K562 (cell line): ENCODE results near the gene ANO6. TPM values are rescaled to one million over a fixed set of nuclear protein-coding genes. Genes with fewer than 3 reads are reported as not detected.

Experiments used
- ATAC-seq: fragments of 200-7000 bp; cut with Tn5 transposase; 3 replicates; pipeline ENCODE4 v1.9.1; 2020; ENCODE audit warnings: moderate library complexity
- BruUV-seq: library from RNA; stranded (reverse); fragments of 400-500 nt; replicated peaks from 2 replicates; lab custom pipeline; 2021; lab: Mats Ljungman, UMichigan
- CTCF ChIA-PET: fragments of 300-600 bp; formaldehyde crosslinking; extraction: SDS; loops from one replicate; lab custom pipeline; 2021; ENCODE audit warnings: low intra/inter-chr PET ratio; lab: Yijun Ruan, JAX
- POLR2A ChIA-PET: fragments of 300-600, 350-650 bp; sonication (Branson Sonifier 250); formaldehyde crosslinking; extraction: SDS; loops from one replicate; lab custom pipeline; 2021; ENCODE audit warnings: antibody characterized with exemption, inconsistent platforms; lab: Yijun Ruan, JAX
- DNase-seq, 4 experiments: peaks; one replicate each; pipeline versions ENCODE4 v3.0.0 to v3.0.0-alpha.2; 2011 to 2018; ENCODE audit warnings: low spot score in 3 of 4, mixed read lengths in 3 of 4; ENCODE audit errors: extremely low read depth in 1 of 4
- FAIRE-seq: peaks from 2 replicates; lab custom pipeline; 2011; peaks lifted over from hg19 to GRCh38; lab: Jason Lieb, UNC
- H2AFZ ChIP-seq: 2 replicates; pipeline ENCODE4 v1.6.0; 2011; ENCODE audit warnings: low read depth, low read length, control low read depth, inconsistent platforms
- H3K27ac ChIP-seq: fragments of 200-600 bp; 3 replicates; pipeline ENCODE4 v1.8.0; 2011; ENCODE audit warnings: low read depth, mild to moderate bottlenecking, control low read depth, inconsistent platforms, low read length, moderate library complexity, mixed read lengths; ENCODE audit errors: extremely low read depth
- H3K27me3 ChIP-seq, 2 experiments: fragments of 300-600 bp in 1 of 2; 2 replicates in 1 of 2; 3 replicates in 1 of 2; pipeline versions ENCODE4 v1.6.0 to v1.8.0; 2011; ENCODE audit warnings: inconsistent platforms in 2 of 2, low read length in 2 of 2, mild to moderate bottlenecking in 1 of 2, mixed read lengths in 1 of 2, moderate library complexity in 1 of 2; ENCODE audit not compliant: control insufficient read depth in 2 of 2, insufficient read depth in 2 of 2
- H3K36me3 ChIP-seq: fragments of 300-600 bp; 3 replicates; pipeline ENCODE4 v1.8.0; 2011; ENCODE audit warnings: mild to moderate bottlenecking, low read length, inconsistent platforms; ENCODE audit not compliant: control insufficient read depth, insufficient read depth
- H3K4me1 ChIP-seq, 2 experiments: fragments of 200-600 bp in 1 of 2; replicated peaks in 1 of 2; 2 replicates in 1 of 2; 3 replicates in 1 of 2; pipeline versions ENCODE4 v1.5.1 to v1.8.0; 2011; ENCODE audit warnings: inconsistent platforms in 2 of 2, low read length in 2 of 2, mild to moderate bottlenecking in 1 of 2, mixed read lengths in 1 of 2, moderate library complexity in 1 of 2; ENCODE audit not compliant: control insufficient read depth in 2 of 2, insufficient read depth in 2 of 2
- H3K4me2 ChIP-seq: 2 replicates; pipeline ENCODE4 v1.6.1; 2011; ENCODE audit warnings: low read length, control low read depth, inconsistent platforms, mixed read lengths; ENCODE audit not compliant: insufficient read depth
- H3K4me3 ChIP-seq: fragments of 200-600 bp; sonication (generic), shearing (Covaris generic); 2 replicates; pipeline ENCODE4 v1.5.1; 2016; ENCODE audit warnings: control low read depth, inconsistent platforms
- H3K79me2 ChIP-seq: fragments of 200-600 bp; 3 replicates; pipeline ENCODE4 v1.8.0; 2011; ENCODE audit warnings: low read length, inconsistent platforms; ENCODE audit not compliant: control insufficient read depth, insufficient read depth
- H3K9ac ChIP-seq, 2 experiments: 2 replicates each; pipeline versions ENCODE4 v1.6.0 to v1.6.1; 2011; ENCODE audit warnings: low read depth in 2 of 2, low read length in 2 of 2, control low read depth in 1 of 2, inconsistent platforms in 1 of 2, mild to moderate bottlenecking in 1 of 2, mixed read lengths in 1 of 2; ENCODE audit not compliant: insufficient read depth in 1 of 2
- H3K9me1 ChIP-seq: one replicate; pipeline ENCODE4 v1.6.0; 2011; ENCODE audit warnings: inconsistent platforms, mild to moderate bottlenecking, low read length, moderate library complexity; ENCODE audit not compliant: control insufficient read depth, insufficient read depth
- H3K9me3 ChIP-seq: replicated peaks from 2 replicates; pipeline ENCODE4 v1.5.1; 2011; ENCODE audit warnings: low read depth, low read length, inconsistent platforms; ENCODE audit not compliant: control insufficient read depth, insufficient read depth
- H4K20me1 ChIP-seq: replicated peaks from 2 replicates; pipeline ENCODE4 v1.6.1; 2011; ENCODE audit warnings: low read length, inconsistent platforms, mixed read lengths; ENCODE audit not compliant: control insufficient read depth, insufficient read depth
- CEBPG ChIP-seq, 3 experiments: fragments of 200-800 bp in 1 of 3; sonication (Bioruptor generic) in 1 of 3; sonication (generic) in 1 of 3; formaldehyde crosslinking in 1 of 3; IDR thresholded peaks in 2 of 3; conservative IDR thresholded peaks in 1 of 3; 2 replicates each; pipeline versions ENCODE4 v1.6.1 to v1.8.0; 2016 to 2022; ENCODE audit warnings: missing compliant biosample characterization in 2 of 3, missing genetic modification characterization in 2 of 3, mild to moderate bottlenecking in 1 of 3, missing genetic modification reagents in 1 of 3
- HDAC8 ChIP-seq: fragments of 450-650 bp; IDR thresholded peaks from 2 replicates; pipeline ENCODE4 v1.6.1; 2016; ENCODE audit warnings: mild to moderate bottlenecking, missing genetic modification characterization, moderate library complexity, missing compliant biosample characterization
- KDM1A ChIP-seq, 2 experiments: fragments of 450-650 bp; IDR thresholded peaks; 2 replicates each; pipeline ENCODE4 v1.6.1; 2016; ENCODE audit warnings: mild to moderate bottlenecking in 2 of 2
- KLF1 ChIP-seq: fragments of 450-650 bp; IDR thresholded peaks from 2 replicates; pipeline ENCODE4 v1.6.1; 2016; ENCODE audit warnings: missing genetic modification characterization, missing compliant biosample characterization
- MEF2D ChIP-seq: conservative IDR thresholded peaks from 2 replicates; pipeline ENCODE4 v1.6.1; 2016; ENCODE audit warnings: low read depth, missing genetic modification characterization, missing compliant biosample characterization
- MTA2 ChIP-seq: fragments of 450-650 bp; IDR thresholded peaks from 2 replicates; pipeline ENCODE4 v1.6.1; 2016; ENCODE audit warnings: low read depth
- POLR2B ChIP-seq: fragments of 450-650 bp; IDR thresholded peaks from 2 replicates; pipeline ENCODE4 v1.6.1; 2018; ENCODE audit warnings: low read depth; ENCODE audit not compliant: partially characterized antibody
- RBM39 ChIP-seq: fragments of 200-400 bp; formaldehyde crosslinking; optimal IDR thresholded peaks from 2 replicates; pipeline ENCODE3; 2018; ENCODE audit warnings: low read depth, low read length
- SPI1 ChIP-seq: IDR thresholded peaks from 2 replicates; pipeline ENCODE4 v1.6.1; 2011; ENCODE audit warnings: low read depth, low read length, control low read depth, borderline replicate concordance
- ZNF217 ChIP-seq: sonication (generic); formaldehyde crosslinking; IDR thresholded peaks from 2 replicates; pipeline ENCODE4 v1.8.0; 2022; ENCODE audit warnings: mild to moderate bottlenecking, missing genetic modification reagents
- WGBS: fragments of 100-300 bp; shearing (Covaris generic); methylation state at CpG from one replicate; pipeline ENCODE4 v1.1.6; 2016; ENCODE audit warnings: low coverage, mixed read lengths; ENCODE audit not compliant: insufficient coverage; ENCODE audit errors: missing lambda C conversion rate; 5-methylcytosine and 5-hydroxymethylcytosine counted together
- in situ Hi-C: fragments of 300-500 bp; cut with MboI; formaldehyde crosslinking; loops from 4 replicates; pipeline ENCODE4 v1.15.0; 2018; ENCODE audit warnings: inconsistent platforms, mixed read lengths
- intact Hi-C: fragments of 100-400 bp; cut with micrococcal nuclease; formaldehyde crosslinking; loops from 2 replicates; pipeline ENCODE4 v1.14.2; 2022
- polyA plus RNA-seq, 8 experiments: library from polyadenylated mRNA; depleted of rRNA in 4 of 8; stranded (reverse) in 5 of 8; unstranded in 3 of 8; fragments of >200 nt; fragmentation: Nextera tagmentation in 2 of 8; fragmentation: Illumina TruSeq in 1 of 8; extraction: Ambion mirVana in 2 of 8; extraction: Trizol in 1 of 8; gene quantifications; 2 replicates each; pipeline versions ENCODE4 v1.2.1 to v1.2.3, GENCODE V29; 2011 to 2014; ENCODE audit warnings: inconsistent platforms in 1 of 8, missing spikeins in 1 of 8
- total RNA-seq, 7 experiments: library from RNA; depleted of rRNA in 6 of 7; stranded (reverse); fragments of >200 nt in 6 of 7; fragmentation: Illumina TruSeq in 2 of 7; extraction: Trizol in 2 of 7; gene quantifications; 2 replicates each; pipeline versions ENCODE4 v1.2.1 to v1.2.3, GENCODE V29; 2011 to 2021; ENCODE audit warnings: low replicate concordance in 1 of 7
- TF ChIP-seq, protein P1 (sequence below), 2 experiments: IDR thresholded peaks in 1 of 2; conservative IDR thresholded peaks in 1 of 2; 2 replicates each; pipeline ENCODE4 v1.6.1; 2016; ENCODE audit warnings: low read depth in 2 of 2, mild to moderate bottlenecking in 1 of 2, missing compliant biosample characterization in 1 of 2, missing genetic modification characterization in 1 of 2, moderate library complexity in 1 of 2
- TF ChIP-seq, protein P2 (sequence below): sonication (generic); formaldehyde crosslinking; IDR thresholded peaks from 2 replicates; pipeline ENCODE4 v1.8.1; 2023; ENCODE audit warnings: mild to moderate bottlenecking, missing genetic modification reagents
- TF ChIP-seq, protein P3 (sequence below): fragments of 250-450 bp; sonication (Bioruptor Pico); IDR thresholded peaks from 2 replicates; pipeline ENCODE4 v1.8.0; 2022; ENCODE audit warnings: moderate library complexity, mild to moderate bottlenecking, inconsistent platforms

Gene ANO6
- total and polyA plus RNA-seq, 9 of the 15 experiments (the other 6 are each of a cell fraction or from before 2014, with no cell fraction given) = 3.5 to 24.7 (median 20.3) TPM

DNA sequence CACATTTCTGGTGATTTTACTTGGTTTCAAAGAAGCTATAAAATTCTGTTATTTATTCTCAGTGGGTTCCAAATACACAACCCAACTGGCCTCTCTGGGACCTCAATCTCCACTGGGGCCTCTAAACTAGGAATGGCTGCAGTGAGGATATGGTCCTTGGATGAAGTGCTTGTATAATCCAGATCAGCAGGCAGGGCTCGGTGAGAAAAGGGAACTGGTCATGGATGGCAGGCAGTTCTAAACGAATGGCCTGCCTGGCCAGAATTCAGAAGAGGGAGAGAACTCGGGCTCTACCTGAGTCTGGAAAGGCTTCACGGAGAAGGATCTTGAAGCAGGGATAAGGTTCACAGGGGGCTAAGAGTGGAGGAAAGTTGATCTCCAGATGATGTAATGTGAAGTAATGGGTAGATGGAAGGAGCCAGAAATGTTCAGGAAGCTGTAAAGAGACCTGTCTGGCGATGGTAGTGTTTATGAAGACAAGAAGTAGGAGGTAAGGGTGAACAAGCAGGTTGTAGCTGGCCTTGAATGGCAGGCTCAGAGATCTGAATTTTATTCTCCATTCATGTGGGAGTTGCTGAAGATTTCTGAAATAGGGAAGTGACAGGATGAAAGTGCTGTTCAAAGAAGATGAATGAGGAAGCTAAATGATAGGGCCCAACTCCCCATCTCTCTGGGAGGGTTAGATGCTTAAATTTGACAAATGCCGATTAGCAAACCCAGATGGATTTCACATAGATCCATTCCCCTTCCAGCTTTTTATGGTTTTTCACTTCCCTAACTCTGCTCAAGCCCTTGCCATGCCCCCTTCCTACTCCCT, 31.5 kb upstream of the ANO6 start:
- in situ Hi-C loops = no loop called here
- BruUV-seq = no TSS peak
- H3K9me3 ChIP-seq = no peaks in the 10 kb centered on the region
- TF ChIP-seq ZNF217 (CRISPR knock-in tag) (no peak), MEF2D (tag) (no peak), RBM39 (no peak), POLR2B (no peak), CEBPG (CRISPR knock-in tag; IDR thresholded peaks at IDR 0.05) (peak; percentile 39; the same call in 1 of the 2 replicates), CEBPG (tag; conservative IDR thresholded peaks at IDR 0.05 in 1 of 2, IDR thresholded peaks at IDR 0.05 in 1 of 2) (peak in 1 of 2 experiments; percentile 84; a peak in 2 of 4 replicates), KLF1 (no peak), HDAC8 (no peak), KDM1A (IDR thresholded peaks at IDR 0.05) (no peak), SPI1 (peak; percentile 87; the same call in 1 of the 2 replicates), MTA2 (no peak)
- TF ChIP-seq, protein P1, sequence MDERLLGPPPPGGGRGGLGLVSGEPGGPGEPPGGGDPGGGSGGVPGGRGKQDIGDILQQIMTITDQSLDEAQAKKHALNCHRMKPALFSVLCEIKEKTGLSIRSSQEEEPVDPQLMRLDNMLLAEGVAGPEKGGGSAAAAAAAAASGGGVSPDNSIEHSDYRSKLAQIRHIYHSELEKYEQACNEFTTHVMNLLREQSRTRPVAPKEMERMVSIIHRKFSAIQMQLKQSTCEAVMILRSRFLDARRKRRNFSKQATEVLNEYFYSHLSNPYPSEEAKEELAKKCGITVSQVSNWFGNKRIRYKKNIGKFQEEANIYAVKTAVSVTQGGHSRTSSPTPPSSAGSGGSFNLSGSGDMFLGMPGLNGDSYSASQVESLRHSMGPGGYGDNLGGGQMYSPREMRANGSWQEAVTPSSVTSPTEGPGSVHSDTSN (CRISPR knock-in tag; IDR thresholded peaks at IDR 0.05; ENCODE audit: low read depth) = no peak
- TF ChIP-seq, protein P1 (tag; conservative IDR thresholded peaks at IDR 0.05; ENCODE audit: low read depth) = peak; percentile 53; the same call in 1 of the 2 replicates
- TF ChIP-seq, protein P2, sequence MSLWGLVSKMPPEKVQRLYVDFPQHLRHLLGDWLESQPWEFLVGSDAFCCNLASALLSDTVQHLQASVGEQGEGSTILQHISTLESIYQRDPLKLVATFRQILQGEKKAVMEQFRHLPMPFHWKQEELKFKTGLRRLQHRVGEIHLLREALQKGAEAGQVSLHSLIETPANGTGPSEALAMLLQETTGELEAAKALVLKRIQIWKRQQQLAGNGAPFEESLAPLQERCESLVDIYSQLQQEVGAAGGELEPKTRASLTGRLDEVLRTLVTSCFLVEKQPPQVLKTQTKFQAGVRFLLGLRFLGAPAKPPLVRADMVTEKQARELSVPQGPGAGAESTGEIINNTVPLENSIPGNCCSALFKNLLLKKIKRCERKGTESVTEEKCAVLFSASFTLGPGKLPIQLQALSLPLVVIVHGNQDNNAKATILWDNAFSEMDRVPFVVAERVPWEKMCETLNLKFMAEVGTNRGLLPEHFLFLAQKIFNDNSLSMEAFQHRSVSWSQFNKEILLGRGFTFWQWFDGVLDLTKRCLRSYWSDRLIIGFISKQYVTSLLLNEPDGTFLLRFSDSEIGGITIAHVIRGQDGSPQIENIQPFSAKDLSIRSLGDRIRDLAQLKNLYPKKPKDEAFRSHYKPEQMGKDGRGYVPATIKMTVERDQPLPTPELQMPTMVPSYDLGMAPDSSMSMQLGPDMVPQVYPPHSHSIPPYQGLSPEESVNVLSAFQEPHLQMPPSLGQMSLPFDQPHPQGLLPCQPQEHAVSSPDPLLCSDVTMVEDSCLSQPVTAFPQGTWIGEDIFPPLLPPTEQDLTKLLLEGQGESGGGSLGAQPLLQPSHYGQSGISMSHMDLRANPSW (CRISPR knock-in tag) = no peak
- TF ChIP-seq, protein P3, sequence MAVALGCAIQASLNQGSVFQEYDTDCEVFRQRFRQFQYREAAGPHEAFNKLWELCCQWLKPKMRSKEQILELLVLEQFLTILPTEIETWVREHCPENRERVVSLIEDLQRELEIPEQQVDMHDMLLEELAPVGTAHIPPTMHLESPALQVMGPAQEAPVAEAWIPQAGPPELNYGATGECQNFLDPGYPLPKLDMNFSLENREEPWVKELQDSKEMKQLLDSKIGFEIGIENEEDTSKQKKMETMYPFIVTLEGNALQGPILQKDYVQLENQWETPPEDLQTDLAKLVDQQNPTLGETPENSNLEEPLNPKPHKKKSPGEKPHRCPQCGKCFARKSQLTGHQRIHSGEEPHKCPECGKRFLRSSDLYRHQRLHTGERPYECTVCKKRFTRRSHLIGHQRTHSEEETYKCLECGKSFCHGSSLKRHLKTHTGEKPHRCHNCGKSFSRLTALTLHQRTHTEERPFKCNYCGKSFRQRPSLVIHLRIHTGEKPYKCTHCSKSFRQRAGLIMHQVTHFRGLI (CRISPR knock-in tag) = no peak

More for the DNA sequence above, 31.5 kb upstream of the ANO6 start:
- CTCF ChIA-PET = no interaction called here
- no peaks in the 10 kb centered on the region for H3K27me3 ChIP-seq
- POLR2A ChIA-PET = interaction anchor here (1.0 to 1.1 kb wide), 2 partner anchors 14 to 30 kb away, joined by 3 to 5 read pairs; no protein-coding TSS in a partner anchor
- WGBS = 42% methylated on average over 6 of the region's 6 CpGs
- FAIRE-seq = no peak
- H2AFZ ChIP-seq = 0 out of 2 replicates have a peak overlapping the region, but pooled peaks have one; percentile 0
- H3K4me2 ChIP-seq = no peak overlapping the region
- H3K27ac ChIP-seq = no peak overlapping the region
- H3K4me1 ChIP-seq = peaks cover 0 to 7% of the 10 kb centered on the region in 2 experiments; a peak in 3 of 5 replicates
- H4K20me1 ChIP-seq = no peaks in the 10 kb centered on the region
- peak; percentile 76 for ATAC-seq
- no peaks in the 10 kb centered on the region for H3K79me2 ChIP-seq
- no peaks in the 10 kb centered on the region for H3K9me1 ChIP-seq
- H3K36me3 ChIP-seq = no peaks in the 10 kb centered on the region
- H3K9ac ChIP-seq = no peak overlapping the region
- intact Hi-C loops = no loop called here
- DNase-seq = no peak
- H3K4me3 ChIP-seq = no peak overlapping the region
